ENCODE data around the gene SLC8B1. TPM values are rescaled to one million over a fixed set of nuclear protein-coding genes. Genes with fewer than 3 reads are reported as not detected.

SLC8B1 gene
- total and polyA plus RNA-seq, 2 donors (not counting 3 experiments of a cell fraction or from before 2014, with no cell fraction given) = 29.9 to 45.4 TPM

GRCh38 chr12:113277511-113277910 is 57.4 kb downstream of the SLC8B1 start:
- POLR2A ChIA-PET = interaction anchor here (0.6 kb wide), 1 partner anchor 12 kb away, joined by 3 read pairs; no protein-coding TSS in a partner anchor
- no TSS peak for BruUV-seq (replicated peaks)

More at GRCh38 chr12:113277511-113277910, 57.4 kb downstream of the SLC8B1 start:
- Histone ChIP-seq H3K27me3 (ENCODE audit: control insufficient read depth in 2 of 2, insufficient read depth in 2 of 2, low read length in 2 of 2) (no peaks in the 10 kb centered on the region), H3K9me1 (replicated peaks; ENCODE audit: control insufficient read depth, extremely low read depth, insufficient read depth, low read length) (no peaks in the 10 kb centered on the region), H3K36me3 (ENCODE audit: control insufficient read depth in 2 of 2, extremely low read depth in 1 of 2, insufficient read depth in 2 of 2, low read length in 2 of 2) (peaks cover 0 to 11% of the 10 kb centered on the region in 2 experiments), H3K9me3 (replicated peaks; ENCODE audit: control insufficient read depth, insufficient read depth, low read length) (no peaks in the 10 kb centered on the region), H3K79me2 (ENCODE audit: control insufficient read depth, insufficient read depth, low read length) (no peaks in the 10 kb centered on the region), H4K20me1 (replicated peaks; ENCODE audit: control insufficient read depth, extremely low read depth, insufficient read depth, low read length) (no peaks in the 10 kb centered on the region), H3K27ac (ENCODE audit: insufficient read depth, low read depth, low read length) (no peak overlapping the region), H2AFZ (ENCODE audit: low read depth, low read length) (no peak overlapping the region), H3K9ac (replicated peaks; ENCODE audit: extremely low read depth, insufficient read depth, low read length) (no peak overlapping the region), H3K4me3 (replicated peaks in 1 of 3; ENCODE audit: insufficient read depth in 1 of 3, low read depth in 1 of 3, low read length in 3 of 3) (no peak overlapping the region), H3K4me1 (ENCODE audit: control insufficient read depth, extremely low read depth, insufficient read depth, low read length) (no peaks in the 10 kb centered on the region), H3K4me2 (ENCODE audit: insufficient read depth, low read length) (no peak overlapping the region)
- TF ChIP-seq GATA2 (IDR thresholded peaks at IDR 0.05; ENCODE audit: insufficient read depth, insufficient read length, low read depth, low read length) (no peak), MAX (IDR thresholded peaks at IDR 0.05; ENCODE audit: insufficient read depth, insufficient read length) (no peak), POLR2A (IDR thresholded peaks at IDR 0.05; ENCODE audit: low read depth, low read length) (no peak), FOS (IDR thresholded peaks at IDR 0.05; ENCODE audit: borderline replicate concordance, insufficient read depth, low read length) (no peak), POLR2AphosphoS5 (IDR thresholded peaks at IDR 0.05; ENCODE audit: insufficient read depth, low read depth, low read length) (no peak), CTCF (IDR thresholded peaks at IDR 0.05; ENCODE audit: extremely low read depth in 1 of 2, insufficient read depth in 1 of 2, low read depth in 1 of 2, low read length in 2 of 2) (no peak)
- dilution Hi-C loops (cut with MboI; ENCODE audit: extremely low pct_ligation_motif_present, low sequenced_read_pairs) = no loop called here
- DNase-seq (ENCODE audit: low read depth, low spot score) (no peak), FAIRE-seq (no peak)
- CTCF ChIA-PET = no interaction called here
- intact Hi-C loops (cut with micrococcal nuclease) = no loop called here
